Ovary (tissue), 3 donors: ENCODE results near the gene ACSM2A.

Source experiments
- CTCF ChIP-seq, 3 donors: fragments of 450-650 bp in 2 of 3; fragments of 200-600 bp in 1 of 3; IDR thresholded peaks; one replicate each; pipeline versions ENCODE4 v1.5.1 to v1.8.0; 2016 to 2022; ENCODE audit warnings: antibody characterized with exemption in 3 of 3, mild to moderate bottlenecking in 1 of 3
- POLR2A ChIP-seq: fragments of 450-650 bp; IDR thresholded peaks from one replicate; pipeline ENCODE4 v1.6.1; 2017; ENCODE audit warnings: antibody characterized with exemption, mild to moderate bottlenecking, moderate library complexity
- donor health status: DM: no; HTN: no; CAD: no.

GRCh38 chr16:20484726-20485125 lies 33.4 kb downstream of the ACSM2A start:
- no peak for TF ChIP-seq POLR2A
- no peak for TF ChIP-seq CTCF (IDR thresholded peaks at IDR 0.05)
